SK-N-SH treated with all-trans-retinoic acid at 6 μM for 48 hours (cell line): ENCODE results near the gene DHTKD1.

Experiments
- ATAC-seq: fragments of 200-7000 bp; cut with Tn5 transposase; 3 replicates; pipeline ENCODE4 v1.9.1; 2020; ENCODE audit warnings: mild to moderate bottlenecking, moderate library complexity
- ARNTL ChIP-seq: fragments of 450-650 bp; formaldehyde crosslinking; IDR thresholded peaks from 2 replicates; pipeline ENCODE4 v1.5.0; 2020; ENCODE audit warnings: low read depth, mild to moderate bottlenecking, moderate library complexity, borderline replicate concordance
- BACH2 ChIP-seq: fragments of 250-450 bp; sonication (Bioruptor Pico); IDR thresholded peaks from 2 replicates; pipeline ENCODE4 v1.9.0; 2021; ENCODE audit warnings: mild to moderate bottlenecking, borderline replicate concordance
- CSDC2 ChIP-seq: fragments of 250-450 bp; sonication (Bioruptor Pico); IDR thresholded peaks from 2 replicates; pipeline ENCODE4 v1.5.0; 2020; ENCODE audit warnings: mild to moderate bottlenecking, moderate library complexity
- ESRRG ChIP-seq: fragments of 250-450 bp; sonication (Bioruptor Pico); IDR thresholded peaks from 2 replicates; pipeline ENCODE4 v1.6.1; 2021; ENCODE audit warnings: mild to moderate bottlenecking
- ISL1 ChIP-seq: fragments of 250-450 bp; sonication (Bioruptor Pico); IDR thresholded peaks from 2 replicates; pipeline ENCODE4 v2.1.2; 2022; ENCODE audit warnings: mild to moderate bottlenecking, moderate library complexity
- PPARA ChIP-seq: fragments of 250-450 bp; sonication (Bioruptor Pico); IDR thresholded peaks from 2 replicates; pipeline ENCODE4 v1.5.0; 2020; ENCODE audit warnings: mild to moderate bottlenecking, borderline replicate concordance
- RARB ChIP-seq: fragments of 250-450 bp; sonication (Bioruptor Pico); IDR thresholded peaks from 2 replicates; pipeline ENCODE4 v1.8.0; 2021; ENCODE audit warnings: mild to moderate bottlenecking, moderate library complexity
- SNAI2 ChIP-seq: fragments of 250-450 bp; sonication (Bioruptor Pico); IDR thresholded peaks from 2 replicates; pipeline ENCODE4 v1.5.0; 2020; ENCODE audit warnings: mild to moderate bottlenecking, moderate library complexity
- TCF4 ChIP-seq: fragments of 250-450 bp; sonication (Bioruptor Pico); IDR thresholded peaks from 2 replicates; pipeline ENCODE4 v1.8.0; 2021; ENCODE audit warnings: mild to moderate bottlenecking, moderate library complexity, borderline replicate concordance
- ZC3H10 ChIP-seq: fragments of 250-450 bp; sonication (Bioruptor Pico); IDR thresholded peaks from 2 replicates; pipeline ENCODE4 v1.5.1; 2021; ENCODE audit warnings: mild to moderate bottlenecking, moderate library complexity
- ZFP3 ChIP-seq: fragments of 250-450 bp; sonication (Bioruptor Pico); IDR thresholded peaks from 2 replicates; pipeline ENCODE4 v1.5.0; 2020; ENCODE audit warnings: mild to moderate bottlenecking, moderate library complexity
- ZFP30 ChIP-seq: fragments of 450-650 bp; formaldehyde crosslinking; IDR thresholded peaks from 2 replicates; pipeline ENCODE4 v1.5.0; 2022; ENCODE audit warnings: mild to moderate bottlenecking, moderate library complexity
- ZNF70 ChIP-seq: fragments of 450-650 bp; formaldehyde crosslinking; IDR thresholded peaks from 2 replicates; pipeline ENCODE4 v1.5.0; 2020; ENCODE audit warnings: mild to moderate bottlenecking, moderate library complexity
- ZNF8 ChIP-seq: fragments of 450-650 bp; formaldehyde crosslinking; IDR thresholded peaks from 2 replicates; pipeline ENCODE4 v1.5.0; 2020; ENCODE audit warnings: mild to moderate bottlenecking, moderate library complexity
- TF ChIP-seq, protein P1 (sequence below): fragments of 250-450 bp; sonication (Bioruptor Pico); IDR thresholded peaks from 2 replicates; pipeline ENCODE4 v1.5.0; 2020; ENCODE audit warnings: mild to moderate bottlenecking, moderate library complexity
- TF ChIP-seq, protein P2 (sequence below): fragments of 250-450 bp; sonication (Bioruptor Pico); IDR thresholded peaks from 2 replicates; pipeline ENCODE4 v1.8.0; 2020; ENCODE audit warnings: mild to moderate bottlenecking, moderate library complexity, borderline replicate concordance
- TF ChIP-seq, protein P3 (sequence below): fragments of 250-450 bp; sonication (Bioruptor Pico); IDR thresholded peaks from 2 replicates; pipeline ENCODE4 v1.5.1; 2020; ENCODE audit warnings: low read depth, mild to moderate bottlenecking, moderate library complexity
- TF ChIP-seq, protein P4 (sequence below): fragments of 250-450 bp; sonication (Bioruptor Pico); IDR thresholded peaks from 2 replicates; pipeline ENCODE4 v1.5.1; 2021; ENCODE audit warnings: mild to moderate bottlenecking, moderate library complexity

The DHTKD1 gene

DNA sequence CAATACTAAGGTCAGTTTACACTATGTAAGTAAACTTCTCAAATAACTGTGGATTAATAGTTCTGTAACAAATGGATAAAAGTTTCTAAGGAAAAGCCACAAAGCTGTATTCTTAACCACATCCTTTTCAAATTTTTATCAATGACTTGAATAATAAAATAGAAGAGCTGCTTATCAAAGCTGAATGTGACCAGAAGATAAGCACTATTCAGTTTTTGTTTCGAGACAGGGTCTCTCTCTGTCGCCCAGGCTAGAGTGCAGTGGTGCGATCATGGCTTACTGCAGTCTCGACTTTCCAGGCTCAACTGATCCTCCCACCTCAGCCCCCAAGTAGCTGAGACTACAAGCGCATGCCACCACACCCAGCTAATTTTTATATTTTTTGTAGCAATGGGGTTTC is 43.2 kb upstream of the DHTKD1 start (continued):
- TF ChIP-seq, protein P1, sequence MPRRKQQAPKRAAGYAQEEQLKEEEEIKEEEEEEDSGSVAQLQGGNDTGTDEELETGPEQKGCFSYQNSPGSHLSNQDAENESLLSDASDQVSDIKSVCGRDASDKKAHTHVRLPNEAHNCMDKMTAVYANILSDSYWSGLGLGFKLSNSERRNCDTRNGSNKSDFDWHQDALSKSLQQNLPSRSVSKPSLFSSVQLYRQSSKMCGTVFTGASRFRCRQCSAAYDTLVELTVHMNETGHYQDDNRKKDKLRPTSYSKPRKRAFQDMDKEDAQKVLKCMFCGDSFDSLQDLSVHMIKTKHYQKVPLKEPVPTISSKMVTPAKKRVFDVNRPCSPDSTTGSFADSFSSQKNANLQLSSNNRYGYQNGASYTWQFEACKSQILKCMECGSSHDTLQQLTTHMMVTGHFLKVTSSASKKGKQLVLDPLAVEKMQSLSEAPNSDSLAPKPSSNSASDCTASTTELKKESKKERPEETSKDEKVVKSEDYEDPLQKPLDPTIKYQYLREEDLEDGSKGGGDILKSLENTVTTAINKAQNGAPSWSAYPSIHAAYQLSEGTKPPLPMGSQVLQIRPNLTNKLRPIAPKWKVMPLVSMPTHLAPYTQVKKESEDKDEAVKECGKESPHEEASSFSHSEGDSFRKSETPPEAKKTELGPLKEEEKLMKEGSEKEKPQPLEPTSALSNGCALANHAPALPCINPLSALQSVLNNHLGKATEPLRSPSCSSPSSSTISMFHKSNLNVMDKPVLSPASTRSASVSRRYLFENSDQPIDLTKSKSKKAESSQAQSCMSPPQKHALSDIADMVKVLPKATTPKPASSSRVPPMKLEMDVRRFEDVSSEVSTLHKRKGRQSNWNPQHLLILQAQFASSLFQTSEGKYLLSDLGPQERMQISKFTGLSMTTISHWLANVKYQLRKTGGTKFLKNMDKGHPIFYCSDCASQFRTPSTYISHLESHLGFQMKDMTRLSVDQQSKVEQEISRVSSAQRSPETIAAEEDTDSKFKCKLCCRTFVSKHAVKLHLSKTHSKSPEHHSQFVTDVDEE = no peak
- no peak for TF ChIP-seq ZNF8 (CRISPR knock-in tag)

DNA sequence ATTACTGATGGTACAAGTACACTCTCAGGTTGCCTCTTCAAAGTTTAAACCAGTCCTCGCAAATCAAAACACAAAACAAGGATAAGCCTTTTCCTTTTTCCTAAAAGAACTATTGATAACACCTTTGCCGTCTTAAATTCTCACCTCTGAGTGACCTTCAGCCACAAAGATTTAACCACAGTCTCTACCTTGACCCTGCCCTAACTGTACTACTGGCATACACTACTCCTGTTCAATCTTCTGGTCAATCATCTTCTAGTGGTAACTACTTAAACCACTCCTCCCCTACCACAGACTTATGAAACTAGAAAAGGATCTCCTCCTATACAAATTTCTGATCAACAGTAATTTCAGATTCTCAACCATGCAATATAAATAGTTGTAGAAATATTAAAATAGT is 41.2 kb upstream of the DHTKD1 start:
- ATAC-seq = no peak
- no peak for TF ChIP-seq ZNF70

DNA sequence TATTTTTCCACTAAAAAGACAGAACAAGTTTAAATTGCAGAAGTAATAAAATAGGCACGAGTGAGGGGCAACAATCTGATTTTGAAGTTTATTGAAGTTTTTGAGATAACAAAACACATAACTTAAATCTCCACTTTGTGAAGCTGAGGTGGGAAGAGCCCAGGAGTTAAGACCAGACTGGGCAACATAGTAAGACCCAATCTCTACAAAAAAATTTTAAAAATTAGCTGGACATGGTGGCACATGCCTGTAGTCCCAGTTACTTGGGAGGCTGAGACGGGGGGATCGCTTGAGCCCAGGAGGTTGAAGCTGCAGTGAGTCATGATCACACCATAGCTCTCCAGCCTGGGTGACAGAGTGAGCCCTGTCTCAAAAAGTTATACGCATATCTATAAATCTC is 37.4 kb upstream of the DHTKD1 start:
- no peak for ATAC-seq
- no peak for TF ChIP-seq ZC3H10
- TF ChIP-seq, protein P2, sequence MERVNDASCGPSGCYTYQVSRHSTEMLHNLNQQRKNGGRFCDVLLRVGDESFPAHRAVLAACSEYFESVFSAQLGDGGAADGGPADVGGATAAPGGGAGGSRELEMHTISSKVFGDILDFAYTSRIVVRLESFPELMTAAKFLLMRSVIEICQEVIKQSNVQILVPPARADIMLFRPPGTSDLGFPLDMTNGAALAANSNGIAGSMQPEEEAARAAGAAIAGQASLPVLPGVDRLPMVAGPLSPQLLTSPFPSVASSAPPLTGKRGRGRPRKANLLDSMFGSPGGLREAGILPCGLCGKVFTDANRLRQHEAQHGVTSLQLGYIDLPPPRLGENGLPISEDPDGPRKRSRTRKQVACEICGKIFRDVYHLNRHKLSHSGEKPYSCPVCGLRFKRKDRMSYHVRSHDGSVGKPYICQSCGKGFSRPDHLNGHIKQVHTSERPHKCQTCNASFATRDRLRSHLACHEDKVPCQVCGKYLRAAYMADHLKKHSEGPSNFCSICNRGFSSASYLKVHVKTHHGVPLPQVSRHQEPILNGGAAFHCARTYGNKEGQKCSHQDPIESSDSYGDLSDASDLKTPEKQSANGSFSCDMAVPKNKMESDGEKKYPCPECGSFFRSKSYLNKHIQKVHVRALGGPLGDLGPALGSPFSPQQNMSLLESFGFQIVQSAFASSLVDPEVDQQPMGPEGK (CRISPR knock-in tag) = no peak
- TF ChIP-seq, all 23 proteins: peak for 0

DNA sequence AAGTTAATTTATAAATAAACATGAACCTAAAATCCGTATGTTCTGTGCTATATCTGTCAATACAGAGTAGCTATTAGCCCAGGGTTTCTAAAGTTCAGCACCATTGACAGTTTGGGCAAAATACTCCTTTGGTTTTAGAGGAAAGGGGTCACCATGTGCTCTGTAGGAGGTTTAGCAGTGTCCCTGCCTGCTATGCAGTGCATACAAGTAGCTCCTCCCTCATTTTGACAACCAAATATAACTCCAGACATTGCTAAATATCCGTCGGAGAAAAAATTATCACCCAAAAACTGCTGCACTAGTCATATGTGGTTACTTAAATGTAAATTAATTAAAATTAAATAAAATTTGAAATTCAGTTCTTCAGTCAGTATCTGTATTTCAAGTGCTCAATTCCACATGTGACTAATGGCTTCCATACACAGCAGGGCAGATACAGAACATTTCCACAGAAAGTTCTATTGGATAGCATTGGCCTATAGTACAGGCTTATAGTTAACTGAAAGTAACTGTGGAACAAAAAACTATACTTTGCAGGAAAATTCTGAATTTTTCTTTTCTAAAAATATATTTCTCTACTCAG is 32.6 kb upstream of the DHTKD1 start:
- no peak for ATAC-seq
- TF ChIP-seq ZFP30 (no peak), PPARA (no peak), CSDC2 (CRISPR knock-in tag) (no peak), SNAI2 (CRISPR knock-in tag) (no peak), BACH2 (CRISPR knock-in tag) (no peak), TCF4 (CRISPR knock-in tag) (no peak), ESRRG (no peak), RARB (CRISPR knock-in tag) (no peak), ARNTL (CRISPR knock-in tag) (no peak), ZNF8 (CRISPR knock-in tag) (no peak), ZFP3 (CRISPR knock-in tag) (no peak), ISL1 (CRISPR knock-in tag) (no peak)
- TF ChIP-seq, protein P3, sequence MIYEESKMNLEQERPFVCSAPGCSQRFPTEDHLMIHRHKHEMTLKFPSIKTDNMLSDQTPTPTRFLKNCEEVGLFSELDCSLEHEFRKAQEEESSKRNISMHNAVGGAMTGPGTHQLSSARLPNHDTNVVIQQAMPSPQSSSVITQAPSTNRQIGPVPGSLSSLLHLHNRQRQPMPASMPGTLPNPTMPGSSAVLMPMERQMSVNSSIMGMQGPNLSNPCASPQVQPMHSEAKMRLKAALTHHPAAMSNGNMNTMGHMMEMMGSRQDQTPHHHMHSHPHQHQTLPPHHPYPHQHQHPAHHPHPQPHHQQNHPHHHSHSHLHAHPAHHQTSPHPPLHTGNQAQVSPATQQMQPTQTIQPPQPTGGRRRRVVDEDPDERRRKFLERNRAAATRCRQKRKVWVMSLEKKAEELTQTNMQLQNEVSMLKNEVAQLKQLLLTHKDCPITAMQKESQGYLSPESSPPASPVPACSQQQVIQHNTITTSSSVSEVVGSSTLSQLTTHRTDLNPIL (CRISPR knock-in tag) = no peak
- TF ChIP-seq, protein P1 = no peak
- TF ChIP-seq, protein P4, sequence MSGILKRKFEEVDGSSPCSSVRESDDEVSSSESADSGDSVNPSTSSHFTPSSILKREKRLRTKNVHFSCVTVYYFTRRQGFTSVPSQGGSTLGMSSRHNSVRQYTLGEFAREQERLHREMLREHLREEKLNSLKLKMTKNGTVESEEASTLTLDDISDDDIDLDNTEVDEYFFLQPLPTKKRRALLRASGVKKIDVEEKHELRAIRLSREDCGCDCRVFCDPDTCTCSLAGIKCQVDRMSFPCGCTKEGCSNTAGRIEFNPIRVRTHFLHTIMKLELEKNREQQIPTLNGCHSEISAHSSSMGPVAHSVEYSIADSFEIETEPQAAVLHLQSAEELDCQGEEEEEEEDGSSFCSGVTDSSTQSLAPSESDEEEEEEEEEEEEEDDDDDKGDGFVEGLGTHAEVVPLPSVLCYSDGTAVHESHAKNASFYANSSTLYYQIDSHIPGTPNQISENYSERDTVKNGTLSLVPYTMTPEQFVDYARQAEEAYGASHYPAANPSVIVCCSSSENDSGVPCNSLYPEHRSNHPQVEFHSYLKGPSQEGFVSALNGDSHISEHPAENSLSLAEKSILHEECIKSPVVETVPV (CRISPR knock-in tag) = no peak
- TF ChIP-seq, all 23 proteins: peak for 0
